Right ventricle myocardium superior (tissue), 1 donor: ENCODE measurements around the gene ADAMTS14. TPM values are rescaled to one million over a fixed set of nuclear protein-coding genes. Genes with fewer than 3 reads are reported as not detected.

Source experiments
- ATAC-seq: fragments of 200-7000 bp; cut with Tn5 transposase; one replicate; pipeline ENCODE4 v1.9.1; 2020; ENCODE audit warnings: mild to moderate bottlenecking; ENCODE audit not compliant: poor library complexity
- DNase-seq: peaks from one replicate; pipeline ENCODE4 v3.0.0-alpha.2; 2020
- intact Hi-C: fragments of 100-400 bp; cut with DNase I; formaldehyde crosslinking; loops from one replicate; pipeline ENCODE4 v1.11.2; 2022
- total RNA-seq: library from RNA; stranded (reverse); fragmentation: NEBNext Ultra II Directional; extraction: Animal tissue kit (Norgen Biotek cat#: 25700); gene quantifications from one replicate; pipeline ENCODE4 v1.2.1, GENCODE V29; 2021
- donor health status: DM: no; HTN: yes; CAD: no; lungs with severe emphysema.

The ADAMTS14 gene
- total RNA-seq, 1 donor from 2014 or later, result 0.16 TPM

DNA sequence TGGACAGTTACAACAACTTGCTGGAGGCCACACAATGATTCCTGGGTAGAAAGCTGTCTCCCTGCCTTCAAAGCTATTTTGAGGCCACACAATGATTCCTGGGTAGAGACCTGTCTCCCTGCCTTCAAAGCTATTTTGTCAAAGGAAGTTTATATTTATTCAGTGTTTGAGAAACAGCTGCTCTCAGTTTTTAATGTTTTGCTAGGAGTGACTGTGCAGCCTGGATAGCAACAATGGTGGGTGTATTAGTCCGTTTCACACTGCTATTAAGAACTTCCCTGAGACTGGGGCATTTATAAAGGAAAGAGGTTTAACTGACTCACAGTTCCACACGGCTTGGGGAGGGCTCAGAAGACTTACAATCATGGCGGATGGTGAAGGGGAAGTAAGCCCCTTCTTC lies 139.6 kb downstream of the ADAMTS14 start:
- ATAC-seq (no peak), DNase-seq (no peak)
- intact Hi-C loops, result no loop called here

Other genes starting within 250 kb of the ADAMTS14 start
- gene NODAL, start 230.8 kb upstream of the ADAMTS14 start, total RNA-seq, result not detected
- gene PALD1, start 193.7 kb upstream of the ADAMTS14 start, total RNA-seq, result 4.6 TPM
- gene PRF1, start 69.8 kb upstream of the ADAMTS14 start, total RNA-seq, result 2.2 TPM
- gene TBATA, start 112.9 kb downstream of the ADAMTS14 start, total RNA-seq, result not detected
- gene SGPL1, start 143.4 kb downstream of the ADAMTS14 start, total RNA-seq, result 11.6 TPM
- gene PCBD1, start 216.1 kb downstream of the ADAMTS14 start, total RNA-seq, result 142 TPM